DOHH2 (cell line): ENCODE measurements around the gene FUT8.

Source experiments
- H3F3A ChIP-seq: fragments of 200-600 bp; sonication (generic), shearing (Covaris generic); 2 replicates; pipeline ENCODE4 v1.6.0; 2016; ENCODE audit warnings: antibody characterized with exemption, mild to moderate bottlenecking; ENCODE audit not compliant: control insufficient read depth, insufficient read depth
- H3K27ac ChIP-seq: fragments of 200-600 bp; sonication (generic); 2 replicates; pipeline ENCODE4 v1.5.1; 2014; ENCODE audit warnings: low read depth, mild to moderate bottlenecking, low read length, moderate library complexity
- H3K27me3 ChIP-seq: fragments of 200-600 bp; sonication (generic); 2 replicates; pipeline ENCODE4 v1.6.1; 2014; ENCODE audit warnings: mild to moderate bottlenecking, low read length, mixed read lengths; ENCODE audit not compliant: control insufficient read depth
- H3K36me3 ChIP-seq: fragments of 200-600 bp; sonication (generic); 2 replicates; pipeline ENCODE4 v1.6.1; 2014; ENCODE audit warnings: mild to moderate bottlenecking, low read length, moderate library complexity, mixed read lengths; ENCODE audit not compliant: control insufficient read depth
- H3K4me1 ChIP-seq: fragments of 200-600 bp; sonication (generic); 2 replicates; pipeline ENCODE4 v1.6.1; 2014; ENCODE audit warnings: mild to moderate bottlenecking, low read length, mixed read lengths; ENCODE audit not compliant: control insufficient read depth
- H3K4me2 ChIP-seq: fragments of 200-600 bp; sonication (generic); 2 replicates; pipeline ENCODE4 v1.6.0; 2014; ENCODE audit warnings: mild to moderate bottlenecking, low read length, moderate library complexity
- H3K4me3 ChIP-seq: fragments of 200-600 bp; sonication (generic); 2 replicates; pipeline ENCODE4 v1.5.1; 2014; ENCODE audit warnings: mild to moderate bottlenecking, low read length, mixed read lengths
- H3K79me2 ChIP-seq: fragments of 200-600 bp; sonication (generic); 2 replicates; pipeline ENCODE4 v1.6.1; 2014; ENCODE audit warnings: mild to moderate bottlenecking, low read length, mixed read lengths; ENCODE audit not compliant: control insufficient read depth
- H3K9me2 ChIP-seq: fragments of 200-600 bp; sonication (generic); replicated peaks from 2 replicates; pipeline ENCODE4 v1.6.1; 2014; ENCODE audit warnings: mild to moderate bottlenecking, low read length, mixed read lengths; ENCODE audit not compliant: control insufficient read depth
- H3K9me3 ChIP-seq: fragments of 200-600 bp; sonication (generic); 2 replicates; pipeline ENCODE4 v1.6.1; 2014; ENCODE audit warnings: antibody characterized with exemption, low read length, mixed read lengths; ENCODE audit not compliant: control insufficient read depth, insufficient read depth
- H4K20me1 ChIP-seq: fragments of 200-600 bp; sonication (generic); 2 replicates; pipeline ENCODE4 v1.6.0; 2014; ENCODE audit warnings: low read depth, mild to moderate bottlenecking, antibody characterized with exemption, low read length, moderate library complexity; ENCODE audit not compliant: control insufficient read depth, insufficient read depth
- EZH2phosphoT487 ChIP-seq: fragments of 200-600 bp; sonication (generic); IDR thresholded peaks from 2 replicates; pipeline ENCODE4 v1.6.1; 2017; ENCODE audit warnings: borderline replicate concordance, mild to moderate bottlenecking, antibody characterized with exemption, low read length, moderate library complexity, mixed read lengths
- TF ChIP-seq, protein P1 (sequence below): fragments of 200-600 bp; sonication (generic); IDR thresholded peaks from one replicate; pipeline ENCODE4 v1.5.1; 2014; ENCODE audit warnings: antibody characterized with exemption, mild to moderate bottlenecking, low read depth, low read length; ENCODE audit not compliant: poor library complexity, severe bottlenecking

The FUT8 gene

DNA sequence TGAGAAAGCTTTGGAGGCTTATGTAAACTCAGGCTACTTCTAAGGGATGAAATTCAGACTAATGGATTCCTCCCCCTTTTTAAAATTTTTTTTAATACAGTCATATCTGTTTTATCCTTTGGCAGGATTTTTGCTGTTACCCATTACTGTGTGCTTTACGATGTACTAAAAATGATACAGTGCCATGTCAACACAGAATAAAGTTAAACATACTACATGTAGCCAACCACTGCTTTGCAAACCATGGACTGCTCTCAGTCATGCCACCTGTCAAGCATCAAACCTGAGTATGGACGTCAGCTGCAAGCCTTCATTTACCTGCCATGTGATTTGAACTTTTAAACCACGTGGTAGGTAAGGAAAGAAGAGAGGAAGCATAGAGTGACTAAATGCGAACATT, 325.8 kb downstream of the FUT8 start:
- no peak overlapping the region for H3K4me3 ChIP-seq
- no peak overlapping the region for H3K27ac ChIP-seq
- TF ChIP-seq, protein P1, sequence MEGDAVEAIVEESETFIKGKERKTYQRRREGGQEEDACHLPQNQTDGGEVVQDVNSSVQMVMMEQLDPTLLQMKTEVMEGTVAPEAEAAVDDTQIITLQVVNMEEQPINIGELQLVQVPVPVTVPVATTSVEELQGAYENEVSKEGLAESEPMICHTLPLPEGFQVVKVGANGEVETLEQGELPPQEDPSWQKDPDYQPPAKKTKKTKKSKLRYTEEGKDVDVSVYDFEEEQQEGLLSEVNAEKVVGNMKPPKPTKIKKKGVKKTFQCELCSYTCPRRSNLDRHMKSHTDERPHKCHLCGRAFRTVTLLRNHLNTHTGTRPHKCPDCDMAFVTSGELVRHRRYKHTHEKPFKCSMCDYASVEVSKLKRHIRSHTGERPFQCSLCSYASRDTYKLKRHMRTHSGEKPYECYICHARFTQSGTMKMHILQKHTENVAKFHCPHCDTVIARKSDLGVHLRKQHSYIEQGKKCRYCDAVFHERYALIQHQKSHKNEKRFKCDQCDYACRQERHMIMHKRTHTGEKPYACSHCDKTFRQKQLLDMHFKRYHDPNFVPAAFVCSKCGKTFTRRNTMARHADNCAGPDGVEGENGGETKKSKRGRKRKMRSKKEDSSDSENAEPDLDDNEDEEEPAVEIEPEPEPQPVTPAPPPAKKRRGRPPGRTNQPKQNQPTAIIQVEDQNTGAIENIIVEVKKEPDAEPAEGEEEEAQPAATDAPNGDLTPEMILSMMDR: no peak
- no peak for TF ChIP-seq EZH2phosphoT487
- no peaks in the 10 kb centered on the region for H3F3A ChIP-seq
- H3K9me2 ChIP-seq: no peaks in the 10 kb centered on the region
- H4K20me1 ChIP-seq: no peaks in the 10 kb centered on the region
- no peaks in the 10 kb centered on the region for H3K4me1 ChIP-seq
- H3K79me2 ChIP-seq: no peaks in the 10 kb centered on the region
- H3K27me3 ChIP-seq: no peaks in the 10 kb centered on the region
- H3K36me3 ChIP-seq: peaks cover 44% of the 10 kb centered on the region
- no peak overlapping the region for H3K4me2 ChIP-seq
- H3K9me3 ChIP-seq: no peaks in the 10 kb centered on the region

DNA sequence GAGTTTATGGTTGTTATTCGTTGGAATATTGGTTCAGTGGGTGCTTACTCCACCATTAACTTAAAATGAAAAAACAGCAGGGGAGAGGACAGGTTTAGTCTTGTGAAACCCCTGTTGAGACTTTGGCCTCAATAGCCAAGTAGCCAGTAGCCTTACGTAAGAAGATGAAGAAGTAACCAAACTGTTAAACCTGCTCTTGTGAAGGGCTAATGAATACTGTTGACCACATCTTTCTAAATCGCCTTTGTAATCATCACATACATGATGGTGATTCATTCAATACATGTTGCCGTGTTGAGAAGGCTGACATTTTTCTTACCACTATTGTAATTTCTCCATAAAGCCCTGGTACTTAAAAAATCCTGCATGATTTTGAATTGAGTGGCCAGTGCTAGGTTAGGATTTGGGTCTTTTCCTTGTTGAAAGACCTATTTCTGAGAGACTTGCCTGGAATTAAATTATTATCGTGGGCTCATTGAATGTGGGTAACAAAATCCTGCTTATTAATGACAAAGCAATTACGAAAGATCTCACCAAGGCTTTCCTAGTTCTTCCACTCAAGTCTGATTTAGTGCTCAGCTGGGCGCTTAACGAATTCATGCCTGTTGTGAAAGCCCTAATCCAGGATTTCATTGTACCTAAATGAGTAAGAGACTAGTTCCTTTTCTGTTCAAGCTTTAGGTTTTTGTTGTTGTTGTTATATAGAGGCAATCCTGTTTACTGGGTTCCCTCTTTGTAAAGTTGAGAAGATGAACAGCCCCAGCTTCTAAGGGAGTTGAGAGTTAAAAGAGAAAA, 333.1 kb downstream of the FUT8 start:
- H4K20me1 ChIP-seq: no peaks in the 10 kb centered on the region
- H3F3A ChIP-seq: no peaks in the 10 kb centered on the region
- no peaks in the 10 kb centered on the region for H3K27me3 ChIP-seq
- H3K27ac ChIP-seq: no peak overlapping the region
- peaks cover 17% of the 10 kb centered on the region for H3K36me3 ChIP-seq
- H3K4me3 ChIP-seq: no peak overlapping the region
- no peaks in the 10 kb centered on the region for H3K79me2 ChIP-seq
- no peak overlapping the region for H3K4me2 ChIP-seq
- H3K4me1 ChIP-seq: no peaks in the 10 kb centered on the region
- no peaks in the 10 kb centered on the region for H3K9me3 ChIP-seq
- TF ChIP-seq, protein P1: no peak
- TF ChIP-seq EZH2phosphoT487: no peak
- no peaks in the 10 kb centered on the region for H3K9me2 ChIP-seq

DNA sequence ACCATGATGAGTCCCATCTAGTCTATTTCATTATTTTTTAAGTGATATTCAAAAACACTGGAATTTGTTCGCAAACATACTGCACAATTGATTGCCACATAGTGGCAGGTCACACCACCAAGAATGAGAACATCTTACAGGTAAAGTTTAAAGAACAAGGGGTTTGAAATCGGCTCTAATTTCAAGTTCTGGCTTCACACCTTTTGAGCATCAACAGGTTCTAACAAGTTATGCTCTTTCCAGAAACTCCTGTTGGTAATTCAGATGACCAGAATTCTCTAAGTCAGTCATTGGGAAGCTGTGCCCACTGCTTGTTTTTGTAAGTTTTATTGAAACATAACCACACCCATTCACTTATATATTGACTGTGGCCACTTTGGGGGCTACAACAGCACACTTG, 336.3 kb downstream of the FUT8 start:
- Histone ChIP-seq H3K27me3 (no peaks in the 10 kb centered on the region), H3K36me3 (no peaks in the 10 kb centered on the region), H3K79me2 (no peaks in the 10 kb centered on the region), H3K9me2 (no peaks in the 10 kb centered on the region), H3K9me3 (no peaks in the 10 kb centered on the region), H3K27ac (no peak overlapping the region), H4K20me1 (no peaks in the 10 kb centered on the region), H3F3A (no peaks in the 10 kb centered on the region), H3K4me1 (no peaks in the 10 kb centered on the region), H3K4me2 (no peak overlapping the region), H3K4me3 (no peak overlapping the region)
- no peak for TF ChIP-seq EZH2phosphoT487
- TF ChIP-seq, protein P1: no peak
